ENCODE data around the gene NCEH1. TPM values are rescaled to one million over a fixed set of nuclear protein-coding genes. Genes with fewer than 3 reads are reported as not detected.

The NCEH1 gene
- total RNA-seq, 1 experiment from 2014 or later, result 4.5 TPM

GRCh38 chr3:172614340-172615274 lies 96.3 kb downstream of the NCEH1 start (continued):
- TF ChIP-seq CTCF (IDR thresholded peaks at IDR 0.05), result no peak
- TF ChIP-seq ZBTB21 (CRISPR knock-in tag; IDR thresholded peaks at IDR 0.05; ENCODE audit: borderline replicate concordance), result no peak
- no peak for TF ChIP-seq NFE2L1 (CRISPR knock-in tag; IDR thresholded peaks at IDR 0.05)

DNA sequence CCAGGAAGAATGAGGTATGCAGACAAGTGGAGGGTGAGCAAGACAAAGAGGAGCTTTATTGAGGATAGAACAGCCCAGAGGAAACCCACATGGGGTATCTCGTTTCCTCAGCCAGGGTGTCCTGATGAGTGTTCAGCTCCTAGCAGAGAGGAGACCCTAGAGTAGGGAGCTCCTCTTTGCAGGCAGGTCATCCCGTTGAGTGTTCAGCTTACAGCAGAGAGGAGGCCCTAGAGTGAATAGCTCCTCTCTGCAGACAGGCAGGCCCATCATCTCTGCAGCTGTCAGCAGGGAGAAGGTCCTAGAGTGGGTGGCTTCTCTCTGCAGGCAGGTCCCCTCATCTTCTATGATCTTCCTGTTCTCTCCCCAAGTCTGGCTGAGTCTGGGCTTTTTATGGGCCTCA lies 97.0 kb downstream of the NCEH1 start:
- CTCF ChIA-PET, result interaction anchor here (0.8 to 1.3 kb wide), 3 partner anchors 10 to 152 kb away, joined by 4 to 6 read pairs (median 4); no protein-coding TSS in a partner anchor
- ATAC-seq, result no peak
- H3K27ac Mint-ChIP-seq, result no peak overlapping the region
- H3K4me1 Mint-ChIP-seq, result peaks cover 5% of the 10 kb centered on the region
- H3K9me3 Mint-ChIP-seq, result peaks cover 23% of the 10 kb centered on the region
- POLR2A ChIA-PET, result no interaction called here
- H3K4me3 Mint-ChIP-seq, result no peak overlapping the region
- peaks cover 20% of the 10 kb centered on the region for H3K36me3 Mint-ChIP-seq
- TF ChIP-seq, protein P1, sequence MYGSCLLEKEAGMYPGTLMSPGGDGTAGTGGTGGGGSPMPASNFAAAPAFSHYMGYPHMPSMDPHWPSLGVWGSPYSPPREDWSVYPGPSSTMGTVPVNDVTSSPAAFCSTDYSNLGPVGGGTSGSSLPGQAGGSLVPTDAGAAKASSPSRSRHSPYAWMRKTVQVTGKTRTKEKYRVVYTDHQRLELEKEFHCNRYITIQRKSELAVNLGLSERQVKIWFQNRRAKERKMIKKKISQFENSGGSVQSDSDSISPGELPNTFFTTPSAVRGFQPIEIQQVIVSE (CRISPR knock-in tag; IDR thresholded peaks at IDR 0.05; ENCODE audit: borderline replicate concordance), result no peak
- TF ChIP-seq CBFB (CRISPR knock-in tag; IDR thresholded peaks at IDR 0.05; ENCODE audit: low read depth) (no peak), NFATC4 (CRISPR knock-in tag; IDR thresholded peaks at IDR 0.05) (no peak), TEAD4 (CRISPR knock-in tag; IDR thresholded peaks at IDR 0.05) (no peak), ZNF423 (CRISPR knock-in tag; IDR thresholded peaks at IDR 0.05) (no peak), RORB (CRISPR knock-in tag; IDR thresholded peaks at IDR 0.05) (no peak)
- no peaks in the 10 kb centered on the region; the same call in 1 of the 2 replicates for H3K27me3 Mint-ChIP-seq (ENCODE audit: low read depth)
- DNase-seq (ENCODE audit: low spot score), result no peak

DNA sequence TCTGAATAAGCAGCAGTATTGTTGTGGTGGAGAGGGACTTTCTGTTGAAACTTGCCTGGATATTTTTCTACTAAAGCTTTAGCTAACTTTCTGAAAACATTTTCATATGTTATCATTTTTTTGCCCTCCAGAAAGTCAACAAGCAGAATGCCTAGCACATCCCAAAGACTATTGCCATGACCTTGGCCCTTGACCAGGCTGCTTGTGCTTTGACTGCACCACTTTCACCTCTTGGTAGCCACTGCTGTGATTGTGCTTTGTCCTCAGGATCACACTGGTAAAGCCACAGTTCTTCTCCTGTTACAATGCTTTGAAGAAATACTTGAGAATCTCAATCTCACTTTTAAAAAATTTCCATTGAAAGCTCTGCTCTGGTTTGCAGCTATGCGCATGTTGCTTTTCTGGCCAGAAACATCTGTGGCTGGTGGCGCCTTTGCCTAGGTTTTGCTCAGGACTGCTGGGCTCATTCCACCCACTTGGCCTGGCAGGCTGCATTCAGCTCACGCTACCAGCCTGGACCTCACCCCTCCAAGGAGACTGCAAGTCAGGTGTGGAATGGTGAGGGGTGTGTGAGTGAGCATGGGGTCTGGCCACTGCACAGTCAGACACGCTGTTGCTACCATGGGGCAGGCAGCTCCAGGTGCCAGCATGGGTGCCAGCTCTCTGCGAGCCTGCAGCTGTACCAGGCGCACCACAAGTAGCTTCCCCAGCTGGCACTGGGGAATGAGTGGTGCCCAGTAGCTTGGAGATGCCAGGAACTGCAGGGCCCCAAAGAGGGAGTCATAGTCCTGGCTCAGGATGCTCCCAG lies 97.8 kb downstream of the NCEH1 start:
- POLR2A ChIA-PET, result interaction anchor here (0.6 kb wide), 1 partner anchor 12 kb away, joined by 3 read pairs; no protein-coding TSS in a partner anchor
- H3K4me3 Mint-ChIP-seq, result no peak overlapping the region
- H3K4me1 Mint-ChIP-seq, result peaks cover 13% of the 10 kb centered on the region
- CTCF ChIA-PET, result interaction anchor here (0.8 to 1.3 kb wide), 4 partner anchors 11 to 281 kb away, joined by 4 to 6 read pairs (median 4); no protein-coding TSS in a partner anchor
- H3K27ac Mint-ChIP-seq, result no peak overlapping the region
- H3K36me3 Mint-ChIP-seq, result peaks cover 20% of the 10 kb centered on the region
- peaks cover 23% of the 10 kb centered on the region for H3K9me3 Mint-ChIP-seq
- ATAC-seq, result no peak; the same call in 1 of the 2 replicates
- no peaks in the 10 kb centered on the region; the same call in 1 of the 2 replicates for H3K27me3 Mint-ChIP-seq (ENCODE audit: low read depth)
- TF ChIP-seq, protein P2, sequence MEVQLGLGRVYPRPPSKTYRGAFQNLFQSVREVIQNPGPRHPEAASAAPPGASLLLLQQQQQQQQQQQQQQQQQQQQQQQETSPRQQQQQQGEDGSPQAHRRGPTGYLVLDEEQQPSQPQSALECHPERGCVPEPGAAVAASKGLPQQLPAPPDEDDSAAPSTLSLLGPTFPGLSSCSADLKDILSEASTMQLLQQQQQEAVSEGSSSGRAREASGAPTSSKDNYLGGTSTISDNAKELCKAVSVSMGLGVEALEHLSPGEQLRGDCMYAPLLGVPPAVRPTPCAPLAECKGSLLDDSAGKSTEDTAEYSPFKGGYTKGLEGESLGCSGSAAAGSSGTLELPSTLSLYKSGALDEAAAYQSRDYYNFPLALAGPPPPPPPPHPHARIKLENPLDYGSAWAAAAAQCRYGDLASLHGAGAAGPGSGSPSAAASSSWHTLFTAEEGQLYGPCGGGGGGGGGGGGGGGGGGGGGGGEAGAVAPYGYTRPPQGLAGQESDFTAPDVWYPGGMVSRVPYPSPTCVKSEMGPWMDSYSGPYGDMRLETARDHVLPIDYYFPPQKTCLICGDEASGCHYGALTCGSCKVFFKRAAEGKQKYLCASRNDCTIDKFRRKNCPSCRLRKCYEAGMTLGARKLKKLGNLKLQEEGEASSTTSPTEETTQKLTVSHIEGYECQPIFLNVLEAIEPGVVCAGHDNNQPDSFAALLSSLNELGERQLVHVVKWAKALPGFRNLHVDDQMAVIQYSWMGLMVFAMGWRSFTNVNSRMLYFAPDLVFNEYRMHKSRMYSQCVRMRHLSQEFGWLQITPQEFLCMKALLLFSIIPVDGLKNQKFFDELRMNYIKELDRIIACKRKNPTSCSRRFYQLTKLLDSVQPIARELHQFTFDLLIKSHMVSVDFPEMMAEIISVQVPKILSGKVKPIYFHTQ (CRISPR knock-in tag; IDR thresholded peaks at IDR 0.05), result no peak
- TF ChIP-seq NFE2L1 (CRISPR knock-in tag; IDR thresholded peaks at IDR 0.05) (no peak), HMGA2 (CRISPR knock-in tag; IDR thresholded peaks at IDR 0.05) (no peak), FOXK1 (CRISPR knock-in tag; IDR thresholded peaks at IDR 0.05) (no peak), TEAD1 (CRISPR knock-in tag; IDR thresholded peaks at IDR 0.05) (no peak), MXD4 (CRISPR knock-in tag; IDR thresholded peaks at IDR 0.05; ENCODE audit: borderline replicate concordance) (no peak), ZBTB21 (CRISPR knock-in tag; IDR thresholded peaks at IDR 0.05; ENCODE audit: borderline replicate concordance) (no peak), FOXP4 (CRISPR knock-in tag; IDR thresholded peaks at IDR 0.05) (no peak), GTF2I (CRISPR knock-in tag; conservative IDR thresholded peaks at IDR 0.05) (no peak)
- TF ChIP-seq, protein P3, sequence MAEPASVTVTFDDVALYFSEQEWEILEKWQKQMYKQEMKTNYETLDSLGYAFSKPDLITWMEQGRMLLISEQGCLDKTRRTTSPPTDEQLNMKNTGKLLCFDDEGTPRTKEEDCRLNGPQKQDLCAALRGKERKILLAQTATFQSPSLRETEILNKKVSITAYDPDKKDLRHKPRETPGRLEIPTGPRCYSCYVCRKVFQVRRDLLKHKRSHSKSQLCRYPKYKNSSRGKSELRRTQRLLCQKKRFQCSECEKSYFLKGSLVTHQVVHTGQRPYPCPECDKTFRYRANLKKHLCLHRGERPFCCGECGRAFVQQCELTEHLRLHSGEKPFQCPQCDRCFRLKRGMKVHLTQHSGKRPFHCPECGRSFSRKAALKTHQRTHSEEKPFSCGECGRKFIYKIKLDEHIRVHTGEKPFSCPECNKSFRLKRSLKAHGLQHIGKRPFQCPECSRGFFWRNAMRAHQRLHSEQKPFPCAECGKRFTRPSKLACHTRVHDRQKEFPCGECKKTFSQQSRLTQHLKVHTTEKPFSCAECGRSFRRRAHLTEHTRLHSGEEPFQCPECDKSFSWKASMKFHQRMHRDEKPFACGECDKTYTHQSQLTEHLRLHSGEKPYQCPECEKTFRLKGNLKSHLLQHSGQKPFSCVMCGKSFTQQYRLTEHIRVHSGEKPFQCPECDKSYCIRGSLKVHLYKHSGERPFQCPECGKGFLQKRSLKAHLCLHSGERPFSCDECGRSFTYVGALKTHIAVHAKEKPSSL (CRISPR knock-in tag; conservative IDR thresholded peaks at IDR 0.05), result no peak
- TF ChIP-seq, protein P4, sequence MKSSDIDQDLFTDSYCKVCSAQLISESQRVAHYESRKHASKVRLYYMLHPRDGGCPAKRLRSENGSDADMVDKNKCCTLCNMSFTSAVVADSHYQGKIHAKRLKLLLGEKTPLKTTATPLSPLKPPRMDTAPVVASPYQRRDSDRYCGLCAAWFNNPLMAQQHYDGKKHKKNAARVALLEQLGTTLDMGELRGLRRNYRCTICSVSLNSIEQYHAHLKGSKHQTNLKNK (CRISPR knock-in tag; IDR thresholded peaks at IDR 0.05), result no peak
- no peak for DNase-seq (ENCODE audit: low spot score)
